PC-3 (cell line): Measurements from ENCODE around the gene JOSD1.

Source experiments
- EZH2 ChIP-seq: fragments of 300-600 bp; sonication (generic); IDR thresholded peaks from one replicate; pipeline ENCODE4 v1.6.1; 2017; ENCODE audit warnings: antibody characterized with exemption, mild to moderate bottlenecking, low read length; ENCODE audit not compliant: unreplicated experiment
- EZH2phosphoT487 ChIP-seq: fragments of 300-600 bp; sonication (generic); IDR thresholded peaks from 2 replicates; pipeline ENCODE4 v1.6.1; 2018; ENCODE audit warnings: mild to moderate bottlenecking, antibody characterized with exemption, low read length, borderline replicate concordance
- TF ChIP-seq, protein P1 (sequence below): fragments of 300-600 bp; sonication (generic); conservative IDR thresholded peaks from 2 replicates; pipeline ENCODE4 v1.5.1; 2017; ENCODE audit warnings: antibody characterized with exemption, low read depth, mild to moderate bottlenecking, low read length

DNA sequence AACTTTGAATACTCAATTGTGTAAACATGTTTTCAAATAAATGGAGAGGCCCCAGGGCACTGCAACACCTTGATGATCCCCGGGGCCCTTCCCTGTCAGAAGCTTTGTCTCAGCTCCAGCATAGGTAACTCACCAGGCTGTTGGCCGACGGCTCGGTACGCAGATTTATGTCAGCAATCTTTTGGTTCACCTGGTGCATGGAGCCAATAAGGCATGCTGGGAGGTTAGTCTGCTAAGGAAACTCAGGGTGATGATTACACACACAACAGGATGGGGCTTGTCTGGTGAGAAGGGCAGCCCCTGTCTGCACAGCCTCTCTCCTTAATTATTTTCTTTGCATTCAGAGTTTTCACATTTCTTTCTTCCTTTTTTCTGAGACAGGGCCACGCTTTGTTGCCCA, 55.3 kb downstream of the JOSD1 start:
- TF ChIP-seq, protein P1, sequence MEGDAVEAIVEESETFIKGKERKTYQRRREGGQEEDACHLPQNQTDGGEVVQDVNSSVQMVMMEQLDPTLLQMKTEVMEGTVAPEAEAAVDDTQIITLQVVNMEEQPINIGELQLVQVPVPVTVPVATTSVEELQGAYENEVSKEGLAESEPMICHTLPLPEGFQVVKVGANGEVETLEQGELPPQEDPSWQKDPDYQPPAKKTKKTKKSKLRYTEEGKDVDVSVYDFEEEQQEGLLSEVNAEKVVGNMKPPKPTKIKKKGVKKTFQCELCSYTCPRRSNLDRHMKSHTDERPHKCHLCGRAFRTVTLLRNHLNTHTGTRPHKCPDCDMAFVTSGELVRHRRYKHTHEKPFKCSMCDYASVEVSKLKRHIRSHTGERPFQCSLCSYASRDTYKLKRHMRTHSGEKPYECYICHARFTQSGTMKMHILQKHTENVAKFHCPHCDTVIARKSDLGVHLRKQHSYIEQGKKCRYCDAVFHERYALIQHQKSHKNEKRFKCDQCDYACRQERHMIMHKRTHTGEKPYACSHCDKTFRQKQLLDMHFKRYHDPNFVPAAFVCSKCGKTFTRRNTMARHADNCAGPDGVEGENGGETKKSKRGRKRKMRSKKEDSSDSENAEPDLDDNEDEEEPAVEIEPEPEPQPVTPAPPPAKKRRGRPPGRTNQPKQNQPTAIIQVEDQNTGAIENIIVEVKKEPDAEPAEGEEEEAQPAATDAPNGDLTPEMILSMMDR = no peak
- no peak for TF ChIP-seq EZH2
- TF ChIP-seq EZH2phosphoT487 = no peak
